ENCODE measurements around the gene FGF5. TPM values are rescaled to one million over a fixed set of nuclear protein-coding genes. Genes with fewer than 3 reads are reported as not detected.

FGF5 gene
- total RNA-seq, 2 donors from 2014 or later = not detected

- Histone ChIP-seq H3K27me3 (no peaks in the 10 kb centered on the region), H3K4me1 (no peaks in the 10 kb centered on the region), H3K9me3 (no peaks in the 10 kb centered on the region), H3K27ac (no peak overlapping the region), H3K36me3 (replicated peaks in 1 of 2; ENCODE audit: insufficient read depth in 1 of 2, low read depth in 2 of 2) (no peaks in the 10 kb centered on the region), H3K4me3 (no peak overlapping the region)
- no peak for DNase-seq
- 32 to 47% methylated on average over 2 of the region's 2 CpGs for WGBS, 2 donors
- intact Hi-C loops (cut with DNase I) = no loop called here
- TF ChIP-seq POLR2A (IDR thresholded peaks at IDR 0.05) (no peak), CTCF (IDR thresholded peaks at IDR 0.05) (no peak)
- ATAC-seq = no peak
Observed at GRCh38 chr4:80294206-80294605, 27.7 kb downstream of the FGF5 start.

- ATAC-seq (no peak), DNase-seq (no peak)
- Histone ChIP-seq H3K27me3 (no peaks in the 10 kb centered on the region), H3K4me3 (no peak overlapping the region), H3K9me3 (no peaks in the 10 kb centered on the region), H3K4me1 (no peaks in the 10 kb centered on the region), H3K36me3 (replicated peaks in 1 of 2; ENCODE audit: insufficient read depth in 1 of 2, low read depth in 2 of 2) (no peaks in the 10 kb centered on the region), H3K27ac (no peak overlapping the region)
- 59 to 66% methylated on average over 3 of the region's 3 CpGs for WGBS, 2 donors
- no peak for TF ChIP-seq POLR2A (IDR thresholded peaks at IDR 0.05)
- no peak for TF ChIP-seq CTCF (IDR thresholded peaks at IDR 0.05)
- intact Hi-C loops (cut with DNase I) = no loop called here
Observed at GRCh38 chr4:80295336-80295735, 28.9 kb downstream of the FGF5 start.

GRCh38 chr4:80295826-80296225 lies 29.4 kb downstream of the FGF5 start:
- Histone ChIP-seq H3K36me3 (replicated peaks in 1 of 2; ENCODE audit: insufficient read depth in 1 of 2, low read depth in 2 of 2) (no peaks in the 10 kb centered on the region), H3K27me3 (no peaks in the 10 kb centered on the region), H3K4me3 (no peak overlapping the region), H3K27ac (no peak overlapping the region), H3K9me3 (no peaks in the 10 kb centered on the region), H3K4me1 (no peaks in the 10 kb centered on the region)
- 73 to 79% methylated on average over 5 of the region's 5 CpGs for WGBS, 2 donors
- intact Hi-C loops (cut with DNase I) = no loop called here
- ATAC-seq (no peak), DNase-seq (no peak)
- TF ChIP-seq POLR2A (IDR thresholded peaks at IDR 0.05) (no peak), CTCF (IDR thresholded peaks at IDR 0.05) (no peak)

- DNase-seq (no peak), ATAC-seq (no peak)
- Histone ChIP-seq H3K4me3 (no peak overlapping the region), H3K4me1 (no peaks in the 10 kb centered on the region), H3K9me3 (no peaks in the 10 kb centered on the region), H3K36me3 (replicated peaks in 1 of 2; ENCODE audit: insufficient read depth in 1 of 2, low read depth in 2 of 2) (no peaks in the 10 kb centered on the region), H3K27ac (no peak overlapping the region), H3K27me3 (no peaks in the 10 kb centered on the region)
- TF ChIP-seq CTCF (IDR thresholded peaks at IDR 0.05) (no peak), POLR2A (IDR thresholded peaks at IDR 0.05) (no peak)
- WGBS, 2 donors = 48 to 51% methylated on average over 4 of the region's 4 CpGs
- intact Hi-C loops (cut with DNase I) = no loop called here
Observed at GRCh38 chr4:80301884-80302283, 35.4 kb downstream of the FGF5 start.

- Histone ChIP-seq H3K9me3 (no peaks in the 10 kb centered on the region), H3K27me3 (no peaks in the 10 kb centered on the region), H3K4me3 (no peak overlapping the region), H3K27ac (no peak overlapping the region), H3K4me1 (no peaks in the 10 kb centered on the region), H3K36me3 (replicated peaks in 1 of 2; ENCODE audit: insufficient read depth in 1 of 2, low read depth in 2 of 2) (no peaks in the 10 kb centered on the region)
- intact Hi-C loops (cut with DNase I) = no loop called here
- WGBS, 2 donors = 83% methylated on average over 14 to 26 of the region's 26 CpGs
- no peak for TF ChIP-seq CTCF (IDR thresholded peaks at IDR 0.05)
- no peak for TF ChIP-seq POLR2A (IDR thresholded peaks at IDR 0.05)
- DNase-seq (no peak), ATAC-seq (no peak)
Observed at GRCh38 chr4:80302616-80303223, 36.3 kb downstream of the FGF5 start.

Measured in body of pancreas (tissue), 4 donors.